Mucosa of rectum (tissue), 2 donors: ENCODE results near the gene LANCL2.
A peak's percentile ranks its signal among the peaks of the same experiment; 100 is the strongest.

Source experiments
- H3K27ac ChIP-seq, 2 donors: one replicate each; pipeline ENCODE4 v1.7.0; 2013; ENCODE audit warnings: inconsistent platforms in 2 of 2, low read depth in 2 of 2, low read length in 2 of 2
- H3K27me3 ChIP-seq, 2 donors: one replicate each; pipeline ENCODE4 v1.7.0; 2013; ENCODE audit warnings: low read length in 2 of 2; ENCODE audit not compliant: control insufficient read depth in 2 of 2, insufficient read depth in 2 of 2
- H3K36me3 ChIP-seq, 2 donors: one replicate each; pipeline ENCODE4 v1.7.0; 2013; ENCODE audit warnings: low read length in 2 of 2; ENCODE audit not compliant: control insufficient read depth in 2 of 2, insufficient read depth in 2 of 2
- H3K4me1 ChIP-seq, 2 donors: one replicate each; pipeline ENCODE4 v1.7.0; 2013; ENCODE audit warnings: low read length in 2 of 2, mild to moderate bottlenecking in 1 of 2; ENCODE audit not compliant: control insufficient read depth in 2 of 2, insufficient read depth in 2 of 2
- H3K4me3 ChIP-seq, 2 donors: one replicate each; pipeline ENCODE4 v1.7.0; 2013; ENCODE audit warnings: low read length in 2 of 2
- H3K9ac ChIP-seq, 2 donors: one replicate each; pipeline ENCODE4 v1.7.0; 2013; ENCODE audit warnings: low read length in 2 of 2, low read depth in 1 of 2, mild to moderate bottlenecking in 1 of 2
- H3K9me3 ChIP-seq, 2 donors: one replicate each; pipeline ENCODE4 v1.7.0; 2013; ENCODE audit warnings: low read length in 2 of 2; ENCODE audit not compliant: control insufficient read depth in 2 of 2
- donor health status: healthy.
- donor health status: Normal muscosa, but diverticular disease.

The LANCL2 gene

DNA sequence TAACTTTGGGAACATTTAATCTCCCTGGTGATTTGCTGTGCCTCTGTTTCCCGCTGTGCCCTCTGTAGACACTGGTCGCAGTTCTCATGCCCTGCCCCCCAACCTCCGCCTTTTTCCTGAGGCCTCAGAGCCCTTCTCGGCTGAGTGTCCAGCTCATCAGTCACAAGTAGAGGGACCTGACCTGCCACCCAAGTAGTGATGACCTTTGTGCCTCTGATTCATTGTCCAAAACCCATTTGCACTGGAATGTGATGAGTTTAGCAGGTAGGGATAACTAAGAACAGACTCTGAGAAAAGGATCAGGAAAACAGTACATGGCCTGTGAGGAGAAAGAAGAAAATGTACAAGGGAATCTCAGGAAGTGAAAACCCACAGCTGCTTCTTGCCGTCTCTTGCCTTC lies 58.8 kb downstream of the LANCL2 start:
- Histone ChIP-seq H3K9ac (no peak overlapping the region), H3K36me3 (peaks cover 6 to 13% of the 10 kb centered on the region in 2 donors), H3K27ac (no peak overlapping the region), H3K4me1 (no peaks in the 10 kb centered on the region), H3K4me3 (no peak overlapping the region), H3K27me3 (no peaks in the 10 kb centered on the region), H3K9me3 (no peaks in the 10 kb centered on the region)

DNA sequence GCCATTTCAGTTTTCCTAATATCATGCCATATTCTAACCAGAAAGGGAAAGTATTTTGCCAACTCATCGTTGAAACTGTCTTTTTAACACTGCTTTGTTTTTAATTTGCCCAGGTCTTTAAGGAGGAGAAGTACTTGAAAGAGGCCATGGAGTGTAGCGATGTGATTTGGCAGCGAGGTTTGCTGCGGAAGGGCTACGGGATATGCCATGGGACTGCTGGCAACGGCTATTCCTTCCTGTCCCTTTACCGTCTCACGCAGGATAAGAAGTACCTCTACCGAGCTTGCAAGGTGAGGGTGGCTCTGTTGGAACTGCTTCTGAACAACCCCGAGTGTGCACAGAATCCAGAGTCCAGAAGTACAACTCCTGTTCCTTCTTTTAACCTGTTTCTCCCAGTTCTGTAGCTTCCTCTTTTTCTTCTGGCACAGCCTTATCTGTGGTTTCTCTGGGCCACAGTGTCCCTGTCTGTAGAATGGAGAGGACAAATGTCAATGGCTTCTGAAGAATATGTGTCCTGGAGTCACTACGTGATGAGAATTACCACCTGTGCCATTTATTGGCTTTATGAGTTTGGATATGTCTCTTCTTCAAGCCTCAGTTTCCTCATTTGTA lies 60.1 kb downstream of the LANCL2 start:
- H3K36me3 ChIP-seq, result peaks cover 6 to 13% of the 10 kb centered on the region in 2 donors
- H3K4me1 ChIP-seq, result peaks cover 0 to 1% of the 10 kb centered on the region in 2 donors
- H3K27me3 ChIP-seq, result no peaks in the 10 kb centered on the region
- no peaks in the 10 kb centered on the region for H3K9me3 ChIP-seq
- H3K4me3 ChIP-seq, result no peak overlapping the region
- H3K27ac ChIP-seq, result no peak overlapping the region
- no peak overlapping the region for H3K9ac ChIP-seq

DNA sequence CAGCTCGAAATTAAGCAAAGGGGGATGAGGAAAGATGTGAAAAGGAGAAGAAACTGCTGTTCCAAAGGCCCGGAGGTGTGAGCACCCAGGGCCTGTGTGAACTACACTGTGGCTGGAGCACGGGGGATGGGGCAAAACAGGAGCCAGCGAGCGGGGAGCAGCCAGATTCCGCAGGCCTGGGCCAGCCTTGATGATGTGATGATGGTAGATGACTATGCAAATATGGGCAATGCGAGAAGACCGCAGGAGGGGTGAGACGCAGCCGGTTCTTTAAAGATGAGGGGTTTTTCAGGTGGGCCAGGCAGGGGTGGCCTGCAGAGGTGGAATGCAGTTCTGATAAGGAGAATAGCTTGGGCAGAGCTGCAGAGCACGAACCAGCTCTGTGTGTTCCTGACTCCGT lies 61.5 kb downstream of the LANCL2 start:
- Histone ChIP-seq H3K9me3 (no peaks in the 10 kb centered on the region), H3K4me1 (peaks cover 5 to 10% of the 10 kb centered on the region in 2 donors), H3K4me3 (no peak overlapping the region), H3K9ac (no peak overlapping the region), H3K27me3 (no peaks in the 10 kb centered on the region), H3K36me3 (peaks cover 6 to 13% of the 10 kb centered on the region in 2 donors), H3K27ac (no peak overlapping the region)

DNA sequence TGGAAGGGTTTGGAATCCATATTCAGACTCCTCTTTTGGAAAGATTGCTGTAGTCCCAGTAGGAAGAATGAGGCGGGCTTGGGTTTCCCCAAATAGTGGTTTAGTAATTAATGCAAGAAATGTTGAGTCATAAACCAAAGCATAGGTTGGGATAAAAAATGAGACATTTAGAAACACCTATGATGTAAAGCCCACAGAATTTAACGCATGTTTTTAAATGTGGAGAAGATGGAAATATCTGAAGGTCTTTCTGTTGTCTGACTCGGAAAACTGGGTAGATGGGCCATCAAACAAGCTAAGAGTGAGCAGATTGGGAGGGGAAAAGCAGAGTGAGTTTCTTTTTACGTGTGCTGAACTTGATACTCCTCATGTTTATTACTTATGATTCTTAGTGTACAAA lies 62.2 kb downstream of the LANCL2 start:
- no peak overlapping the region for H3K27ac ChIP-seq
- no peaks in the 10 kb centered on the region for H3K27me3 ChIP-seq
- H3K4me1 ChIP-seq, result peaks cover 10 to 12% of the 10 kb centered on the region in 2 donors
- no peaks in the 10 kb centered on the region for H3K9me3 ChIP-seq
- H3K9ac ChIP-seq, result no peak overlapping the region
- peaks cover 6 to 13% of the 10 kb centered on the region in 2 donors for H3K36me3 ChIP-seq
- H3K4me3 ChIP-seq, result no peak overlapping the region

DNA sequence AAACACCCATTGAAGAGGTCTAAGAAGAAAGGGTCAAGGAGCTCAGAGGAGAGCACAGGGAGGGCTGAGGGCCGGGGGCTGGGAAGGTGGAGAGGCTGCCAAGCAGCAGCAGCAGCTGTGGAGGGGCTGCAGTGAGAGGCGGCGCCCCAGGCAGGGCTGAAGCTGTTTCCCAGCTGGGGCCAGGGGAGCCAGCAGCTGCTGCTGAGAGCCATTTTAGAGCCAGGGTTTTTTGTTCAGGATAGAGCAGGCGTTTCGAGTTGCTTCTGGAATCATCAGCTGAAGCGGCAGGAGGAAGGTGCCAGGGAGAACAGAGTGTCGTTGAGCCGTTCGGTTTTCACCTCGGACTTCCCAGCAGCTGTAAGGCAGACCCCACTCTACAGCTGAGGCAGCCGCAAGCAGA lies 62.7 kb downstream of the LANCL2 start:
- no peaks in the 10 kb centered on the region for H3K27me3 ChIP-seq
- H3K4me1 ChIP-seq, result peaks cover 12 to 14% of the 10 kb centered on the region in 2 donors
- H3K9me3 ChIP-seq, result no peaks in the 10 kb centered on the region
- peaks cover 6 to 13% of the 10 kb centered on the region in 2 donors for H3K36me3 ChIP-seq
- H3K9ac ChIP-seq, result no peak overlapping the region
- H3K27ac ChIP-seq, result no peak overlapping the region
- H3K4me3 ChIP-seq, result no peak overlapping the region

DNA sequence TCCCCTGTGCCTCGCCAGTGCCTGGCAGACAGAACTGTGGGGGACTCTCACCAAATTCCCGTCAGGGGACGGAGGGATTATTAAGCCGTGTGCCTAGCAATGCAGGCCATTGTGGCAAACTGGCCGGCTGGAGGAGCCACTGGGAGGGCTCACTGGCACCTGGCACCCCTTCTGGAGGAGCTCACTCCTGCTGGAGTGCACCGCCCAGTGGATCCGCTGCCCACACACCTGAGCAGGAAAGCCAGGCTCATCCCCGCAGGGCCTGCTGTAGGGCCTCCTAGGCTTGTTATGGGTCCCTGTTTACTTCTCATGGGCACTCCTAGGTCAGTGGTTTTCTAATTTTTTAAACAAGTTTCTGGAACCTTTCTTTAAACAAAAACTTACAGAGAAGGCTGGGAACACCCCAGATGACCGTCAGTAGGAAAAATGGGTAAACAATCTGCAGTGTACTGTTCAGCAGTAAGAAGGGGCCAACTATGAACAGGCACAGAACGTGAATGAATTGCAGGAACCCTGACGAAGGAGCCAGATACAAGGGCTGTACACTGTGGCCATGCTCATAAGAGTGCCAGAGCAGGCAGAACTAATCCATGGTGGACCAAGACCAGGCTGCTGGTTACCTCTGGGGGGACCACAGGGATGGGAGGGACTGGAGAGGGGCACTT lies 64.8 kb downstream of the LANCL2 start:
- H3K4me3 ChIP-seq, result no peak overlapping the region

DNA sequence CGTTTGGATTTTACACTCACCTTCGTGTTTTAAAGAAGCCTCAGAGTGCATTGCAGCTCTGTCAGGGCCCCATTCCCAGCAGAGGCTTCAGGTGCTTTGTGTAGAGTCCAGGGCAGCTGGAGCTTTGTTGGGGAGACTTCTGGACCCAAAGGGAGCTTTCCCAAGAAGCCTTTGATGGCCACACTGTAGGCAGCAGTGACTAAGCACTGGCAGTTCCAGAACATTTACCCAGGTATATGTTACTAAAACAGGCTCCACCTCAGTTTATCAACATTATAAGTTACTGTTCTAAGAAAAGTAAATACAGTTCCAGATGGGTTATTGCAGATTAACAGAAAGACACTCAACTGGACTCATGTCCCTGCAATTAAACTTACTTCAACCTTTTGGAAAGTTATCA lies 66.8 kb downstream of the LANCL2 start:
- no peaks in the 10 kb centered on the region for H3K9me3 ChIP-seq
- peak overlapping the region; percentile 69 to 78 for H3K27ac ChIP-seq
- peak overlapping the region in 1 of 2 donors; percentile 17 for H3K4me3 ChIP-seq
- peaks cover 15 to 19% of the 10 kb centered on the region in 2 donors for H3K4me1 ChIP-seq
- H3K27me3 ChIP-seq, result no peaks in the 10 kb centered on the region
- H3K9ac ChIP-seq, result peak overlapping the region; percentile 13 to 43
- no peaks in the 10 kb centered on the region for H3K36me3 ChIP-seq

More for the DNA sequence above, 64.8 kb downstream of the LANCL2 start:
- Histone ChIP-seq H3K9ac (no peak overlapping the region), H3K9me3 (no peaks in the 10 kb centered on the region), H3K27me3 (no peaks in the 10 kb centered on the region), H3K4me1 (peaks cover 15 to 19% of the 10 kb centered on the region in 2 donors), H3K27ac (no peak overlapping the region), H3K36me3 (peaks cover 6 to 13% of the 10 kb centered on the region in 2 donors)

DNA sequence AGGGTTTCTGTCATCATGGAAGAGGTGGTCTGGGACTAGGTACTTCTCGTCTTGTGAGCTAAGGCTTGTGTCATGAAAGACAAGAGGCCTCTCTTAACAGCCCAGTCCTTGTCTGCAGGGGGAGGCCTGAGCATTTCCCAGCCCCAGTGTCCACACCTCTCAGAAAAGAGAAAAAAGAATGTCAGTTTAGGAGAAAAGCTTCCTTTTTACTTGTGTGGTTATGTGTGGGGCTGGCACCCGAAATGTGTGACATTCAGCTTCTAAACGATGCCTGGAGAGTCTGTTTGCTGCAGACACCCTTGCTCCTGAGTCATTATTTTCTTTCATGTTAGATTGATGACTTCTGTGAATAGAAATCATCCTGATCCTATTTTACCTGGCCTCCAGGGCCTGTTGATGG lies 67.4 kb downstream of the LANCL2 start:
- H3K27ac ChIP-seq, result peak overlapping the region; percentile 39 to 41
- no peak overlapping the region for H3K9ac ChIP-seq
- H3K9me3 ChIP-seq, result no peaks in the 10 kb centered on the region
- peaks cover 15 to 19% of the 10 kb centered on the region in 2 donors for H3K4me1 ChIP-seq
- H3K27me3 ChIP-seq, result no peaks in the 10 kb centered on the region
- no peaks in the 10 kb centered on the region for H3K36me3 ChIP-seq
- no peak overlapping the region for H3K4me3 ChIP-seq

DNA sequence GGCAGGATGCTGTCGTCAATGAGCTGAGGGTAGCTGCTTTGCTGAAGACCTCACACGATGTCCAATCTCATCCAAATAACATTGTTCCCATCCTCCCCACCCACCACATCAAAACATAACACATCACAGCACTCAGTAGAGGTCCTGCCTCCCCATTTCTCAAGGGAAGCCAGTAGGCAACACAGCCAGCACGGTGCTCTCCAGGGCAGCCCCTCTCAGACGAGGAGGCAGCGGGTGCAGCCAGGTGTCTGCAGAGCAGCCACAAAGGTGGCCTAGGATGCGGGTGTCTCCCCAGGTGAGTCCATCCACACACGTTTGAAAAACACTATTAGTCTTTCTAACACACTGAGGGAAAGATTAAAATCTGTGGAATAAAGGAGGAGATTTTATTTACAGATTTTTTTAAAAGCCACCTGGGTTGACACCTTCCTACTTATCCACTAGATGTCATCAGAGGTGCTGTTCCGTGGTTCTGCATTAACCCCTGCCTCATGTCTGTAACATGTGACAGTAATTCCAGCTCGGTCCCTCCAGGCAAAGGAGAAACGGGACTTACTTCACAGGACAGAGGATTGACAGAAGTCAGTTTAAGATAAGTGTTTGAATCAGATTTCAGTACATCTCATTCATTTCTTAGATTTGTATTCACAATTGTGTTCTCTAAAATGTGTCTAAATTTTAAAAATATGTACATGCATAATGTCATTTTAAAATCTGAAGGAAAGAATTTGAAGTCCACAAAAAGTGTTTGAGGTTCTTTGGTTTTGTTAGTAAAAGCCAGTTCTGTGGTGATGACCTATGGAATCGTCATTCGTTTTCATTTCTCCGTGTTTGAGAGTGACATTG lies 68.0 kb downstream of the LANCL2 start:
- Histone ChIP-seq H3K9me3 (no peaks in the 10 kb centered on the region), H3K27me3 (no peaks in the 10 kb centered on the region), H3K9ac (no peak overlapping the region), H3K4me1 (peaks cover 15 to 19% of the 10 kb centered on the region in 2 donors), H3K27ac (peak overlapping the region in 1 of 2 donors; percentile 41), H3K4me3 (no peak overlapping the region), H3K36me3 (no peaks in the 10 kb centered on the region)

DNA sequence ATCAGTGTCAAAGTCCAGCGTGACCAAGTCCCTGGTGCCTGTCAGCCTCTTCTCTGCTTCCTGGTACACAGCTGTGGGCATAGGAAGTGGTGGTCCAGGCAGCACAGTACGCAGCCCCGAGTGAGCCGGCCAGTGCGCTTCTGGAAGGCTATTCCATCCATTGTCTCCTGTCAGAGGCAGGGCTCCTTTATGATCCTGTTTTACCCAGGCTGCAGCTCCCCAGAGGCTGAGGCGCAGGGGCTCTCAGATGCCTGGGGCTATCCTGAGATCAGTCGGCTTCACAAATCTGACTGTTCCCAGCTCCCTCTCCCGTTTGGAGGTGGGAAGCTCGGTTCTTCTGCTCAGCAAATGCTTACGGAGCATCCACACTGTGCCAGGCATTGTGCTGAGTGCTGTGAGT lies 70.3 kb downstream of the LANCL2 start:
- Histone ChIP-seq H3K4me3 (no peak overlapping the region), H3K4me1 (peaks cover 15 to 21% of the 10 kb centered on the region in 2 donors), H3K9me3 (no peaks in the 10 kb centered on the region), H3K9ac (no peak overlapping the region), H3K36me3 (no peaks in the 10 kb centered on the region), H3K27ac (no peak overlapping the region), H3K27me3 (no peaks in the 10 kb centered on the region)
